Measurements from ENCODE around the gene KRTAP10-12.
"Not testable (repeated sequence)": the region's sequence is repeated elsewhere in the genome, so short reads cannot be mapped to it uniquely, and the experiment has no call there.

KRTAP10-12 gene

DNA sequence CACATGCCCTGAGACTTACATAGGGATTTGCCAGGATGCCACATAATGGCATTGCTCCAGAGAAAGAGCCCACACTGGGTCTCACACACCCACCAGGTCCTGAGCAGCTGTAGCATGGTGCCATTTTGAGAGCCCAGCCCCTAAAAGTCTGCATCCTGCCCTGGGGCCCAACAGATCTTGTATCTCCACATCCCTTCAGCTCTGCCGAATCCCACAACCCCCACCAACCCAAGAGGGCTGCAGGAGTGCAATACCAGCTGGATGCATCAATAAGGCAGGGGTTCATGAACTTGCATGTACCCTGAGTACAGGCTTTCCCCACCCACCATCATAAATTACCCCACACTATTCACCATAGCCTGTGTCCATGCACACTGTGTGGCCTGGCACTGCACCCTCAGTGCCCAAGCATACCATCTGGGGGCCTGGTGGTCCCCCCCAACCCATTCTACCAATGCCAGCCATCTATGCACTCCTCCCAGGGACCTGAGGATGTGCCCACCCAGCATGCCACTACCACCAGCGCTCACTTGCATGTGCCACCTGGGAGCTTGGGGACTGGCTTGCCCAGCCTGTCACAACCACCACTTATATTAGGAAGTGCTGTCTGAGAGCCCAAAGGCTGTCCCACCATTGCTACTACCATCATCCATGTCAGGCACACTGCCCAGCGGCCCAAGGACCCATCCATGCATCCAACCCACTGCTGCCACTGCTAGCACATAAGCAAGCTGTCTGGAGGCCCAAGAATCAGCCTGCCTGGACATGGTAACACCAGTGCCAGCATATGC, 26.1 kb upstream of the KRTAP10-12 start:
- DNase-seq, result peak; percentile 38

DNA sequence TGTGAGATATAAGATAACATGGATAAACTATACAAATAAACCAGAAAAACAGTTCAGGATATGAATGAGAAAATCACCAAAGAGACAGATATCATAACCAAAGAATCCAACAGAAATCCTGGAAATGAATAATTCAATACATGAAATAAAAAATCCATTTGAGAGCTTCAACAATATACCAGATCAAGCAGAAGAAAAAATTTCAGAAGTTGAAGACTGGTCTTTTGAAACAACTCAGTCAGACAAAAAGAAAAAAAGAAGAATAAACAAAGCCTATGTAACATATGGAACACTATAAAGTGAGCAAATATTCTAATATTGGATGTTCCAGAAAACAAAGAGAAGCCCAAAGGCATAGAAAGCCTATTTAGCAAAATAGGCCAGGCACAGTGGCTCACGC, 25.1 kb upstream of the KRTAP10-12 start:
- DNase-seq, result no peak

DNA sequence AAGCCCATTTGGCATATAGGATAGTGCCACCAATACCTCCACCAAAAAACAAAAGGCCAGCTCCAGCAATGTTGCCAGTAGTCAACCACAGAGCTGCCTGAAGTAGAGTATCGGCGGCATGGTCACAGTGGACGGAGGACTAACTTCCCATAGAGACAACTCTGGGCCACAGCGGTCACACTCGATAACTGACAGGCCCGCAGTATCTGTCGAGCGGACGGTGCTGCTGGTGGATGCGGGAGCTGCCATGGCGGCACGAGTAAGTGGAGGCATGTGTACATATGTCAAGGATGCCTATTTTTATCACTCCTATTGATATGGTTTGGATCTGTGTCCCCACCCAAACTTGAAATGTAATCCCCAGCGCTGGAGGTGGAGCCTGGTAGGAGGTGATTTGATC, 19.1 kb upstream of the KRTAP10-12 start:
- DNase-seq, result peak; percentile 13

DNA sequence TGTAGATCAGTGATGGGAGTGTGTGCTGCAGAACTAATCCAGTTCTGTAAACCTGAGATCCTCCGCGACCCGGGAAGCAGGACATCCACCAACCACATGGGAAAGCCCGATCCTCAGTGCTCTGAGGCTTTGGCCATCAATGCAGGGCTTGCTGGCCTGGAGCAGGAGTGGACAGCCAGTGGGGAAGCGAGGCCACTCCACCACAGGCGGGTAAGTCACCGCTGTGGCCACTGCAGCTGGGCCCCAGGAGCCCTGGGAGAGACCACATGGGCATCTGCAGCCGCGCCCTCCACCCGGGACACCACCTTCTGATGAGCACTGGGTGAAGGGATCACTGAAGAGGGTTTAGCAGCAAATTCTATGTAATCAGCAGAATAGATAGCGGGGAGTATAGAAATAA, 15.8 kb upstream of the KRTAP10-12 start:
- DNase-seq, result peak; percentile 43

DNA sequence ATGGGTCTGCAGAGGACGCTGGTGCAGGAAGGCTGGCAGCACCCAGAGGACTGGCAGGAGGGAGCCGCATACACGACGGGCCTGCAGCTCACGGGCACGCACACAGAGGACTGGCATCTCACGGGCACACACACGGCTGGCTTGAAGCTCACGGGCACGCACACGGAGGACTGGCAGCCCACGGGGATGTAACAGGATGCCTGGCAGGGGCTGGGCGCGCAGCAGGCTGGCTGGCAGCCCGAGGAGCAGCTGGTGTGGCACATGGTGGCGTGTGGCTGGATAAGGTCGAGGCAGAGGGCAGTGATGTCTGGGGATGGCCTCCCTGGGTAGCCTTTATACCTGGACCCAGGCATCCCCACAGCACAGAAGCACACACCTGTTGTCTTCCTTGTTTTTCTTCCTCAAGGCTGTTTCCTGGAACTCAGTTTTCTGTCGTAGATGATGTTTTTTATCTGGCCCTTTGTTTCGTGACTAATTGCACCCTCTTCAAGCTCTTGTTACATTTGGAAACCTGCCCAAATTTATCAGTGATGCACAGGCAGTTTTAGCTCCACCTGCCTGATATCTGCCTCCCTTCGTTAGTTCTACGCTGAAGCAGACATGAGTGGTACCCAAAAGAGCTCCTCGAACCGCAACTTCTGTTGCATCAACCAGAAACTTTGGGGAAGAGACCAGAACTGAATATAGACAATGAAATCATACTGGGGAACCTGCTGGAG, 15.0 kb upstream of the KRTAP10-12 start, which contains the start of gene KRTAP12-1:
Gene KRTAP12-1 (minus strand): TSS at position 303 of the 719 bp plus-strand sequence. CDS start 40 bp downstream, at position 263.
- DNase-seq, result peak; percentile 43

DNA sequence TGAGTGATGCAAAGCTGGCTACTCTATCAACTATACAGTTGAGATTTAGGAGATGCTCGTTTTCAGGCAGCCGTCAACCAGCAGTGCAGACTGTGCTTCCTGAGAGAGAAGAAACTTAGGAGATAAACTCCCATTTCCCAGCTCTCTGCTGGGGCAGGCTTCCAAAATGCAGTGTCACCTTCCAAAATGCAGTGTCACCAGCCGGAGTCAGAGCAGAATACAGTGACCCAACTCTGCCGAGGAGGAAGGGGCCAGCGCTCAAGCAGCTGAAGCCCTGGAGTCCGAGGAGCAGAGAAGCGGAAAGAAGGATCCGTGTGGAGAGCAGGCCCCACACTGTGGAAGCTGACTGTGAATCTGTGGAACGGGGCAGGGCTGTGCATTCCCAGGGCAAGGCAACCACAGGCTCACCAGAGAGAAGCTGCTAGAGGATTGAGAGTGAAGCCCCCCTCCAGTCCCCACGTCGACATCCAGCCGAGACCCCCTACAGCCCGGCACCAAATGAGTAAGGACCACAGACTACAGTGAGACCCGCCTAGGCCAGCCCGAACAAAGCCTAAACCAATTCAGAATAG, 14.3 kb upstream of the KRTAP10-12 start:
- peak; percentile 22 for DNase-seq

DNA sequence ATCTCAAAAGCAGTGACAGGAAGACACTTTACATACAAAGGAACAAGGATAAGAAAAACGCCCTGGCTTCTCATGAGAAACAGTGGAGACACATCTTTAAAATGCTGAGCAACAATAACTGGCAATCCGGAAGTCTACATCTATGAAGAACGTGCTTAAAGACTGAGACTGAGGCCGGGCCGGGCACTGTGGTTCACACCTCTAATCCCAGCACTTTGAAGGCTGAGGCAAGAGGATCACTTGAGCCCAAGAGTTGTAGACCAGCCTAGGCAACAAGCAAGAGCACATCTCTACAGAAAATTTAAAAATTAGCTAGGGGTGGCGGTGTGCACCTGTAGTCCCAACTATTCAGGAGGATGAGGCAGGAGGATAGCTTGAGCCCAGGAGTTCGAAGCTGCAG, 12.9 kb upstream of the KRTAP10-12 start:
- peak; percentile 27 for DNase-seq

DNA sequence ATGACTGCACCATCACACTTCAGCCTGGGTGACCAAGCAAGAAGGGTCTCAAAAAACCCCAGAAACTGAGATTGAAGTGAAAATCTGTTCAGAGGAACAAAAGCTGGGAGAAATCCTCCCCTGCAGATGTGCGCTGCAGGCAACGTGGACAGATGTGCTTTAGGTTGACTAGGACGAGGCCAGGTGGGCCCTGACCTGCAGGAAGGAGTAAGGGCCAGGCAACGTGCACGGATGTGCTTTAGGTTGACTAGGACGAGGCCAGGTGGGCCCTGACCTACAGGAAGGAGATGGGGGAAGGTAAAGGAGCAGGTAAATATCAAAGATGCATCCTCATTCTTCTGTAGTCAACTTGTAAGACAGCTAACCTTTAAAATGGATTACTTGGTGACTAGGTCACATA, 12.5 kb upstream of the KRTAP10-12 start:
- peak; percentile 13 for DNase-seq

DNA sequence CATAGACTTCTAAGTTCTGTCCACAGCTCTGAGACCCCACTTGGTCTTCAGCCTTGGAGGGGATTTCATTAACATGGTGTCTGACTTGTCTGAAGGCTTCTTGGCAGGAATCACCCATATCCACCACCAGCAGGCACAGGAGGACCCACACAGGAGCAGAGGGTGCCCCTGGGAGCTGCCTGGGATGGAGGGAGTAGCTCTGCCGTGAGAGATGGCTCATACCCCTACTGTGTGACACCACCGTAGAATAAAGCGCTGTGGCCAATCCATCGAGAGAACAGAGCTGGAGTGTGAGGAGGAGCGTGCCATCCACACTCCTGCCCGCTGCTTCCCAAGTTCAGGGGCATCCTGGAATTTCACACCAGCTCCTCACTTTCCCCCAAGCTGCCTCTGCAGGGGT, 11.9 kb upstream of the KRTAP10-12 start:
- DNase-seq, result peak; percentile 51

DNA sequence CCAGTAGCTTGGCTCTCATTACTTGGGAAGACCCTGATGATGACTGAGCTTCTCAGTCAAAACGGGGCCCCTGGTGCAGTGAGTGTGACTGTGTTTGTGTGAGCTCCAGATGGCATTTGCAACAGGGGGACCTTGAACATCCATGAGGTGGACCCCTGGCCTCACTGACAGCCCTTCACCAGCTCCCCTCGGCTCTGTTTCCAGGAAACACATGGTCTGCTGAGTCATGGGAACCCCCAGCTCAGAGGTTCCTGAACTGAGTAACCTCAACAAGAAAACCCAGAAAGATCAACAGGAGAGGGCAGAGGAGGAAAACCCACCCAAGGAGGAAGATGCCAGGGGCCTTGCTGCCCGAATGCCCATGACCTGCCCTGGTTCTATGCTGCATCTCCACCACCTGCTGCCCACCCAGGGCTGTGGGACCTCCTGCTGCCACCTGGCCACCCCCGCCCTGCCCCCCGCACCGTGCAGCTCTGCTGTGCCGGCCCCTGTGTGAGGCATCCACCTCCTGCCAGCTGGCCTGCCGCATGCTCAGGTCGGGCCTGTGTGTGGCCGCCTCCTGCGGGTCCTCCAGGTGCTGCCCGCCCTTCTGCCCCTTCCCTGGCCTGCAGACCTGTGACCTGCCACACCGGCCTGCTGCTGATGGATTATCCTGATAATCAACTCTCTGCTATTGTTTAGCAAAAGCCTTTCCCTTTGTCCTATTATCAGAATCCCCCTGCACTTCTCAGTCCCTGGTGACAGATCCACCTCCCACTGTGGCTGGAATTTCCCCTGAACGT, 10.8 kb upstream of the KRTAP10-12 start:
- DNase-seq, result peak; percentile 59

DNA sequence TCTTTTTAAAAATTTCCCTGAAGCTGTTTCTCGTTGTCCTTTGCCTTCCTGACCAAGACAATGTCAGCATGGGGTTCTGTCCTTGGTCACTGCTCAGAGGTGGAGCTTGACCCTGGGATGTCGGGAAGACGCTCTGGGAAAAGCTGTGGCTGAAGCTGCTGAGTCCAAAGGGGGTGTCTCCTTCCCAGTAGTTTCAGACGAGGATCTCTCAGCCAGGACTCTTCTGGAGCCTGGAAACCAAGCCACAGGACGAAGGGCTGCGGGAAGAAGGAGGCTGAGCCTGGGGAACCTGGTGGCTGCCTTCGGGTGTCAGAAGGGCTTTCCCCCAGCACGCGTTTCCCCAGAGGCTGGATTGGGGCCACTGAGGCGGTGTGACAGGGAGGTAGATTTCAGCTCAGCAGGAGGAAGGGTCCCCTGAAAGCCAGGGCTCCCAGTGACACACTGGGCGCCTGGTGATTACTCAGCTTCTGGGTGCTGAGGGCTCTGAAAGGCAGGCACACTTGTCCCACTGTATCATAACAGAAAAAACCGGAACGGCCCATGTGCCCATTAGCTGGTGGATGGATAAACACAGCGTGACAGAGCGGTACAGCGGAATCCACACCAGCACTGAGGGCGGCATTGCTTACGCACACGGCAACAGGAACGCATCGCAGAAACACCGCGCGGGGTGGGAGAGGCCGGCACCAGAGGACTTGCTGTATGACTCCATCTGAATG, 10.0 kb upstream of the KRTAP10-12 start:
- peak; percentile 34 for DNase-seq

DNA sequence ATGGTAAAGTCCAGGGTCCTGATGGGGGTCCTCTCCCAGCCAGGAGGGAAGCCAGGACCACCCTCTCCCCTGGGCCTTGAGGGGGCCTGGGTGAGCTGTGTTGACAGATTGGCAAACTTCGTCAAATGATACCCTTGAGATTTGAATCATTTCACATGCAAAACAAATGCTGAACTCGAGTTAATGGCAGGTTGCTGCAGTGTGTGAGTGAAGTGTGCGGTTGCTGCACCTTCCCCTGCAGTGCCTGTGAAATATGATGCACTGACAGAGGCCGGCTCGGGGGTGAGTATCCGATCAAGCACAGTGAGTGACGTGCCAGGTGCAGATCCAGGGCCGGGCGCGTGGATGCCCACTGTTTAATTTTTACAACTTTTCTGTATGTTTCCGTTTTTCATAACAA, 9.3 kb upstream of the KRTAP10-12 start:
- peak; percentile 16 for DNase-seq

DNA sequence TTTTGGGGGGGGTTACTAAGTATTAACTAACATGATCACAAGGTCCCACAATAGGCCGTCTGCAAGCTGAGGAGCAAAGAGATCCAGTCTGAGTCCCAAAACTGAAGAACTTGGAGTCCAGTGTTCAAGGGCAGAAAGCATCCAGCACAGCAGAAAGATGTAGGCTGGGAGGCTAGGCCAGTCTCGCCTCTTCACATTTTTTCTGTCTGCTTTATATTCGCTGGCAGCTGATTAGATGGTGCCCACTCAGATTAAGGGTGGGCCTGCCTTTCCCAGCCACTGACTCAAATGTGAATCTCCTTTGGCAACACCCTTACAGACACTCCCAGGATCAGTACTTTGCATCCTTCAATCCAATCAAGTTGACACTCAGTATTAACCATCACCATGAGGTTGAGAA, 7.2 kb upstream of the KRTAP10-12 start:
- DNase-seq, result not testable (repeated sequence)

DNA sequence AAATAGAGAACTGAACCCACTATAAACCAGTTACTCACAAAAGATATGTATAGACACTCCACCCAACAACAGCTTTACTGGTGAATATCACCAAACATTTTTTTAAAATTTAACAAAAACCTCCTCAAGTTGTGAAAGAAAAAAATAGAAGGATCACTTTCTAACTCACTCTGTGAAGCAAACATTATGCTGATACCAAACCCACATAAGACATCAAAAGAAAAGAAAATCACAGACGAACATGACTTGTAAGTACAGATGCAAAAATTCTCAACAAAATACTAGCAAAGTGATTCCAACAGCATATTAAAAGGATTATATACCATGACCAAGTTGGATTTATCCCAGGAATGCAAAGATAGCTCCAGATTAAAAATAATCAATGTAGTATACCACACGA, 5.3 kb upstream of the KRTAP10-12 start:
- no peak for DNase-seq

DNA sequence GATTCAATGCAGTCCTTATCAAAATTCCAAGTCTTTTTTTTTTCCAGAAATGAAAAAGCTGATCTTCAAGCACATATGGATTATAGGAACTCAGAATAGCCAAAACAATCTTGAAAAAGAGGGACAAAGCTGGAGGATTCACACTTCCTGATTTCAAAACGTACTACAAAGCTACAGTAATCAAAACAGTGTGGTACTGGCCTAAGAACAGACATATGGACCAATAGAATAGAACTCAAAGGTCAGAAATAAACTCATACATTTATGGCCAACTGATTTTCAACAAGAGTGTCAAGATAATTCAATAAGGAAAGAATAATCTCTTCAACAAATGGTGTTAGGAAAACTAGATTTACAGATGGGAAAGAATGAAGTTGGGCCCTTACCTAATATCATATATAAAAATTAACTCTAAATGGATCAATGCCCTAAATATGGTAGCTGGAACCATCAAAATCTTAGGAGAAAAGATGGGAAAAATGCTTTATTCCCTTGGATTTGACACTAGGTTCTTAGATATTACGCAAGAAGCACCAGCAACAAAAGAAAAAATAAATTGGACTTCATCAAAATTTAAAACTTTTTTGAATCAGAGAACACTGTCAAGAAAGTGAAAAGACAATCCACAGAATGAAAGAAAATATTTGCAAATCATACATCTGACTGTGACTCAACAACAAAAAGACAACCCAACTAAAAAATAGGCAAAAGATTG, 4.0 kb upstream of the KRTAP10-12 start:
- DNase-seq, result no peak

DNA sequence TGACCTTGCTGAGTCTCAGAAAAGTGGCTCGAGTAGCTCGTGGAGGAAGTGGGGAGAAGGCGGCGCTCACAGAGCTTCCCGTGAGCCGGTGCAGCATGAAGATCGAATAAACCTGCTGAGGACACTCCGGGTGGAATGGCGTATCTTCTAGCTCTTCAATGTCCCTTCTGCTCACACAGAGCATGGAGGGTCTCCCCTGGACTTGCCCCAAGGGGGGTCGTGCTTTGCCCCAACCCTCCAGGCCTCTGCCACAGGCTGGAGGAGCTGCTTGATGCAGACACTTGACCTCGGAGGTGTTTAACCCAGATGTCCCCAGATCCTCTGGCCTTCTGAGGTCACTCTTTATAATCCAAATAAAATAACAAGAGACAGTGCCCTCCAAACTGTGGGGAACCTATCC, 2.2 kb upstream of the KRTAP10-12 start:
- peak; percentile 33 for DNase-seq

DNA sequence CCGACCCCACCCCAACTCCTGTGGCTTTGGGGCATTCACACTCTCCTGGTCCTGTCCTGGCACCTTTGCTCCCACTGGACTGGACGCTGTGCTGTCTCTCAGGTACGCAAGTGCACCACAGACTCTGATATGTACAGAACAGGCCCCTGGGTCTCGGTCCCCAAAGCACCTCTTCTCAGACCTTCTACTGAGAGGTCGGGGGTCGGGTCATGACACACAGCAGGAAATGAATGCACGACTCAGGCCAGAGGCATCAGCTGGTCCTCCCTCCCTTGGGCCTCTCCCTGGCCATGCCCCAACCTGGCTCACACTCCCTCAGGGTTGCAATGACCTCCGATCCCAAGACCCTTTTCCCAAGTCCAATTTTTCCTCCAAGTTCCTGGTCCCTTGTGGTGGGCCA, 1.8 kb upstream of the KRTAP10-12 start:
- DNase-seq, result peak; percentile 34

DNA sequence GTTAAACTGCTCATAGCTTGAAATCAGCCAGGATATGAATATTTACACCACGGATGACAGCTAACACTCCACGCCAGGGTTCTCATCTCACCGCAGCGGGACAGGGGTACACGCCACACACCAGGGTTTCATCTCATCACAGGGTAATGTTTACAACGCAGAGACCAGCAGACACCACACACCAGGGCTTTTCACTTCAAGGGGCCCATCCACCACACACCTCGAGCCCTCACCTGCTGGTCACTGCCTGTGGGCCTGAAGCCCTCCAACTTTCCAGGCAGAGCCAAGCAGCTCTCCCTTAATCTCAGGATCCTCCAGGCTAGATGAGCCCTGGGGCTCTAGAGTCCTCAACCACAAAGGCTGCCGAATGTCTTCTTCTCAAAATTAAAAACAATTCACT, 1.3 kb upstream of the KRTAP10-12 start:
- peak; percentile 49 for DNase-seq

DNA sequence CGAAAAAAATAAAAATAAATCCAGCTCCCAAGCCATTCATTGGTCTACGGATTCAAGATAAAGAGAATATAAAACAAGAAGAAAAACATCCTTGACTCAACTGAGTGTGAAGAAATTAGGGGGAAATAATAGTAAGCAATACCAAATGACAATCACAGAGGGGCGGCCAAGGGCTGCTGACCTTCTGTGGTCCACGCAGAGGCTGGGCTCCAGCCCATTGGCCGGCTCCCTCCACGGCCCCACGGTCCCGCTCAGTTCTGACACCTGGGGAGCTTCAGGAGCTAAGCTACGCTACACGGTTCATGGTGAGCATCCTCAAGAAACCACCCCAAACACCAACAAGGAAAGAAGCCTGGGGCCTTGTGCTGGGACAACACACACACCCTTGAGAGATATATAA, 400 bp upstream of the KRTAP10-12 start:
- DNase-seq, result peak; percentile 46

DNA sequence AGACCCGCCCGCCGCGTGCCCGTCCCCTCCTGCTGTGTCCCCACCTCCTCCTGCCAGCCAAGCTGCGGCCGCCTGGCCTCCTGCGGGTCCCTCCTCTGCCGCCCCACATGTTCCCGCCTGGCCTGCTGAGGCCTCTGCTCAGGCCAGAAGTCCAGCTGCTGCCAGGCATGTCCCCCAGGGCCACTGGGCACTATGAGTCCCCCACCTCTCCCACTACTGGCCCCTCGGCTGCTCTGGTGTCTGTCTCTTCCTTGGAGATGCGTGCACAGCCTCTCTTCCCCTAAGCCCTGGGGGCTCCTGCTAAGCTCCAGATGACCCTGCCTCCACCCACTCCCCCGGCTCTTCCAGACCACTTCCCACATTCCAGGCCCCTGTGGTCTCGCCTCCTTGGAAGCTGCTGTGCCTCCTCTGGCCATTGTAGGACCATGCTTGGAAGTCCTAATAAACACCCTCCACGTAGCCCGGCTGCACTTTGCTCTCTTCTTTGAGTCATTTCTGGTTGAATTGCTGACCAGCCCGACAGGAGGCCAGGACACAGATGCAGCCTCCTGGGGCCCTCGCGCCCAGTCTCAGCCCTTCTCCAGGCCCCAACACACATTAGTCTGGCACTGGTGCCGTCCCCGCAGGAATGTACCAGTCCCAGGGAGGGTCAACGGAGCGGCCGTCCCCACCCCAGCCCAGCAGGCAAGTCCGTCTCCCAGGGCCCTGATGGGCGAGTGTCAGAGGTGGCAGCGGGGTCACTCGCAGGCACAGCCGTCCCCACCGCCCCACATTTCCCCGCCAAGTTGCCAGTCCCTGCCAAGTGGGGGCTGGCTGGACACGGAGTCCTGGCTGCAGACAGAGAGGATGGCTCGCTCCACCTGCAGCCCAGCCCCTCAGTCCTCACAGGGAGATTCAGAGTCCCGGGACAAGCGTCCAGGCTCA, 1.1 kb downstream of the KRTAP10-12 start:
- DNase-seq, result peak; percentile 50

Data from activated effector memory CD4-positive, alpha-beta T cell treated with anti-CD3 and anti-CD28 coated beads, Interleukin-2, amount 50 U/mL, for 16 hours (primary cell).